Stimulated activated naive CD8-positive, alpha-beta T cell treated with anti-CD3 and anti-CD28 coated beads, Interleukin-15, amount 100 ng/mL, for 72 hours (primary cell): Measurements from ENCODE around the gene DDT.
"Not testable (repeated sequence)": the region's sequence is repeated elsewhere in the genome, so short reads cannot be mapped to it uniquely, and the experiment has no call there.

Experiments used
- ATAC-seq: fragments of 150-1000 bp; cut with Tn5 transposase; 2 replicates; pipeline ENCODE4 v1.10.0; 2021; ENCODE audit warnings: mild to moderate bottlenecking, moderate library complexity
- DNase-seq, 2 donors: peaks; one replicate each; pipeline ENCODE4 v3.0.0; 2021 to 2022
- H3K27ac Mint-ChIP-seq, 2 donors: one replicate each; pipeline ENCODE4 v1.8.0; 2022; ENCODE audit warnings: mild to moderate bottlenecking in 2 of 2, mixed read lengths in 2 of 2, moderate library complexity in 2 of 2
- H3K27me3 Mint-ChIP-seq: one replicate; pipeline ENCODE4 v1.8.0; 2022; ENCODE audit warnings: mixed read lengths
- H3K4me1 Mint-ChIP-seq: one replicate; pipeline ENCODE4 v1.8.0; 2022; ENCODE audit warnings: mild to moderate bottlenecking, mixed read lengths
- H3K4me3 Mint-ChIP-seq, 2 donors: one replicate each; pipeline ENCODE4 v1.8.0; 2022; ENCODE audit warnings: mild to moderate bottlenecking in 2 of 2, mixed read lengths in 2 of 2, moderate library complexity in 1 of 2
- H3K9me3 Mint-ChIP-seq, 2 donors: one replicate each; pipeline ENCODE4 v1.8.0; 2022; ENCODE audit warnings: mixed read lengths in 2 of 2

Gene DDT

GRCh38 chr22:23974345-23974744 lies at the start of gene DDT:
DDT (minus strand) TSS chr22:23974441; CDS start chr22:23974414, 27 bp downstream.
- DNase-seq, H3K9me3 Mint-ChIP-seq, H3K27ac Mint-ChIP-seq, H3K4me3 Mint-ChIP-seq, H3K27me3 Mint-ChIP-seq: not testable (repeated sequence)
- peak; percentile 96 for ATAC-seq
- peaks cover 27% of the 10 kb centered on the region for H3K4me1 Mint-ChIP-seq

- Mint-ChIP-seq H3K9me3 (no peaks in the 10 kb centered on the region), H3K4me3 (no peak overlapping the region), H3K27me3 (no peaks in the 10 kb centered on the region), H3K4me1 (peaks cover 72% of the 10 kb centered on the region), H3K27ac (peak overlapping the region in 1 of 2 donors; percentile 78)
- no peak for ATAC-seq
- DNase-seq: no peak
Observed at GRCh38 chr22:24023204-24023789, 49.1 kb upstream of the DDT start.

GRCh38 chr22:24021304-24021703 lies 47.1 kb upstream of the DDT start:
- peaks cover 63% of the 10 kb centered on the region for H3K4me1 Mint-ChIP-seq
- no peak for DNase-seq
- ATAC-seq: no peak
- H3K27ac Mint-ChIP-seq: no peak overlapping the region
- H3K9me3 Mint-ChIP-seq: no peaks in the 10 kb centered on the region
- H3K27me3 Mint-ChIP-seq: no peaks in the 10 kb centered on the region
- H3K4me3 Mint-ChIP-seq: no peak overlapping the region

GRCh38 chr22:24016156-24016555 lies 41.9 kb upstream of the DDT start:
- no peak overlapping the region for H3K27ac Mint-ChIP-seq
- ATAC-seq: no peak

GRCh38 chr22:24011735-24012068 lies 37.5 kb upstream of the DDT start:
- H3K27me3 Mint-ChIP-seq: no peaks in the 10 kb centered on the region
- ATAC-seq (no peak), DNase-seq (no peak)
- peak overlapping the region; percentile 92 to 95 for H3K27ac Mint-ChIP-seq
- H3K4me3 Mint-ChIP-seq: peak overlapping the region; percentile 90 to 92
- H3K9me3 Mint-ChIP-seq: no peaks in the 10 kb centered on the region
- peaks cover 27% of the 10 kb centered on the region for H3K4me1 Mint-ChIP-seq

More at GRCh38 chr22:24016156-24016555, 41.9 kb upstream of the DDT start:
- Mint-ChIP-seq H3K4me1 (peaks cover 46% of the 10 kb centered on the region), H3K27me3 (no peaks in the 10 kb centered on the region), H3K9me3 (no peaks in the 10 kb centered on the region), H3K4me3 (no peak overlapping the region)
- no peak for DNase-seq

- DNase-seq (no peak), ATAC-seq (no peak)
- Mint-ChIP-seq H3K4me1 (peaks cover 27% of the 10 kb centered on the region), H3K27me3 (no peaks in the 10 kb centered on the region), H3K9me3 (no peaks in the 10 kb centered on the region), H3K27ac (no peak overlapping the region), H3K4me3 (peak overlapping the region in 1 of 2 donors; percentile 6)
Observed at GRCh38 chr22:24010018-24010391, 35.8 kb upstream of the DDT start.

- H3K27ac Mint-ChIP-seq: no peak overlapping the region
- H3K4me1 Mint-ChIP-seq: peaks cover 22% of the 10 kb centered on the region
- no peak overlapping the region for H3K4me3 Mint-ChIP-seq
Observed at GRCh38 chr22:24009227-24010017, 35.2 kb upstream of the DDT start.

GRCh38 chr22:24008381-24009226 lies 34.4 kb upstream of the DDT start:
- H3K27me3 Mint-ChIP-seq: no peaks in the 10 kb centered on the region
- H3K4me1 Mint-ChIP-seq: peaks cover 14% of the 10 kb centered on the region
- ATAC-seq (no peak), DNase-seq (no peak)
- no peak overlapping the region for H3K27ac Mint-ChIP-seq
- H3K4me3 Mint-ChIP-seq: no peak overlapping the region
- no peaks in the 10 kb centered on the region for H3K9me3 Mint-ChIP-seq

More at GRCh38 chr22:24009227-24010017, 35.2 kb upstream of the DDT start:
- no peaks in the 10 kb centered on the region for H3K9me3 Mint-ChIP-seq
- DNase-seq (no peak), ATAC-seq (no peak)
- no peaks in the 10 kb centered on the region for H3K27me3 Mint-ChIP-seq

- no peak overlapping the region for H3K27ac Mint-ChIP-seq
Observed at GRCh38 chr22:24008022-24008283, 33.7 kb upstream of the DDT start.

GRCh38 chr22:24007253-24008021 lies 33.2 kb upstream of the DDT start:
- Mint-ChIP-seq H3K4me1 (peaks cover 4% of the 10 kb centered on the region), H3K27ac (peak overlapping the region in 1 of 2 donors; percentile 84), H3K27me3 (no peaks in the 10 kb centered on the region), H3K4me3 (no peak overlapping the region), H3K9me3 (no peaks in the 10 kb centered on the region)
- DNase-seq (no peak), ATAC-seq (no peak)

More at GRCh38 chr22:24008022-24008283, 33.7 kb upstream of the DDT start:
- no peaks in the 10 kb centered on the region for H3K9me3 Mint-ChIP-seq
- no peak for ATAC-seq
- peaks cover 8% of the 10 kb centered on the region for H3K4me1 Mint-ChIP-seq
- no peak overlapping the region for H3K4me3 Mint-ChIP-seq
- no peaks in the 10 kb centered on the region for H3K27me3 Mint-ChIP-seq
- DNase-seq: no peak

GRCh38 chr22:24006914-24007214 lies 32.6 kb upstream of the DDT start:
- Mint-ChIP-seq H3K9me3 (no peaks in the 10 kb centered on the region), H3K4me3 (no peak overlapping the region), H3K4me1 (no peaks in the 10 kb centered on the region), H3K27me3 (no peaks in the 10 kb centered on the region), H3K27ac (no peak overlapping the region)
- DNase-seq (no peak), ATAC-seq (no peak)

GRCh38 chr22:24006207-24006913 lies 32.1 kb upstream of the DDT start:
- DNase-seq (no peak), ATAC-seq (no peak)
- H3K27me3 Mint-ChIP-seq: no peaks in the 10 kb centered on the region
- H3K4me3 Mint-ChIP-seq: no peak overlapping the region
- H3K9me3 Mint-ChIP-seq: no peaks in the 10 kb centered on the region
- no peaks in the 10 kb centered on the region for H3K4me1 Mint-ChIP-seq
- no peak overlapping the region for H3K27ac Mint-ChIP-seq

GRCh38 chr22:24005201-24005600 lies 31.0 kb upstream of the DDT start, which contains the start of gene GSTT4:
GSTT4 (minus strand) TSS chr22:24005453; CDS start chr22:24005356, 97 bp downstream.
- Mint-ChIP-seq H3K4me3 (no peak within 1 kb of the TSS), H3K4me1 (no peaks in the 10 kb centered on the region), H3K9me3 (no peaks in the 10 kb centered on the region), H3K27me3 (no peaks in the 10 kb centered on the region), H3K27ac (peak within 1 kb of the TSS; percentile 15 to 71)
- DNase-seq: no peak
- ATAC-seq: no peak

- H3K4me3 Mint-ChIP-seq: no peak overlapping the region
- H3K4me1 Mint-ChIP-seq: no peaks in the 10 kb centered on the region
- H3K27ac Mint-ChIP-seq: no peak overlapping the region
- ATAC-seq (no peak), DNase-seq (no peak)
- H3K27me3 Mint-ChIP-seq: no peaks in the 10 kb centered on the region
- no peaks in the 10 kb centered on the region for H3K9me3 Mint-ChIP-seq
Observed at GRCh38 chr22:24003887-24004286, 29.6 kb upstream of the DDT start.

- H3K9me3 Mint-ChIP-seq: no peaks in the 10 kb centered on the region
- H3K27me3 Mint-ChIP-seq: no peaks in the 10 kb centered on the region
Observed at GRCh38 chr22:24002851-24003250, 28.6 kb upstream of the DDT start.

More at GRCh38 chr22:24002851-24003250, 28.6 kb upstream of the DDT start:
- no peaks in the 10 kb centered on the region for H3K4me1 Mint-ChIP-seq
- no peak overlapping the region for H3K27ac Mint-ChIP-seq
- DNase-seq: no peak
- ATAC-seq: no peak
- no peak overlapping the region for H3K4me3 Mint-ChIP-seq
